PC-9 (cell line): ENCODE results near the gene CEP112. TPM values are rescaled to one million over a fixed set of nuclear protein-coding genes. Genes with fewer than 3 reads are reported as not detected.
A peak's percentile ranks its signal among the peaks of the same experiment; 100 is the strongest.

Experiments used
- BruUV-seq: library from RNA; stranded (reverse); fragments of 400-500 nt; replicated peaks from 2 replicates; lab custom pipeline; 2021; lab: Mats Ljungman, UMichigan
- CTCF ChIA-PET: fragments of 300-600 bp; sonication (Branson Sonifier 250); formaldehyde crosslinking; loops from one replicate; lab custom pipeline; 2022; ENCODE audit warnings: antibody characterized with exemption; lab: Charles Lee
- POLR2A ChIA-PET: fragments of 300-600 bp; sonication (Branson Sonifier 250); formaldehyde crosslinking; loops from one replicate; lab custom pipeline; 2022; ENCODE audit warnings: antibody characterized with exemption; ENCODE audit not compliant: unreplicated experiment; lab: Charles Lee
- DNase-seq, 2 experiments: peaks; one replicate each; pipeline versions ENCODE4 v3.0.0 to v3.0.0-alpha.2; 2015 to 2022; ENCODE audit warnings: mixed read lengths in 1 of 2
- H2AFZ ChIP-seq: fragments of 200-600 bp; sonication (generic); 2 replicates; pipeline ENCODE4 v1.8.1; 2017; ENCODE audit warnings: antibody characterized with exemption
- H3F3A ChIP-seq: fragments of 200-600 bp; sonication (generic); 2 replicates; pipeline ENCODE4 v1.8.1; 2017; ENCODE audit warnings: antibody characterized with exemption, mild to moderate bottlenecking, low read depth; ENCODE audit not compliant: insufficient read depth
- H3K27ac ChIP-seq: fragments of 200-600 bp; sonication (generic); 2 replicates; pipeline ENCODE4 v1.6.1; 2016; ENCODE audit warnings: mixed run types
- H3K27me3 ChIP-seq: fragments of 200-600 bp; sonication (generic); 2 replicates; pipeline ENCODE4 v1.6.1; 2016; ENCODE audit warnings: low read depth, mixed run types; ENCODE audit not compliant: insufficient read depth
- H3K36me3 ChIP-seq: fragments of 200-600 bp; sonication (generic); 2 replicates; pipeline ENCODE4 v1.6.1; 2016; ENCODE audit warnings: low read depth, mixed run types
- H3K4me1 ChIP-seq: fragments of 200-600 bp; sonication (generic); replicated peaks from 2 replicates; pipeline ENCODE4 v1.6.1; 2016; ENCODE audit warnings: mixed run types; ENCODE audit not compliant: insufficient read depth
- H3K4me2 ChIP-seq: fragments of 200-600 bp; sonication (generic); 2 replicates; pipeline ENCODE4 v1.6.1; 2017; ENCODE audit warnings: mixed run types
- H3K4me3 ChIP-seq: fragments of 200-600 bp; sonication (generic); 2 replicates; pipeline ENCODE4 v1.6.1; 2016; ENCODE audit warnings: mixed run types
- H3K79me2 ChIP-seq: fragments of 200-600 bp; sonication (generic); 2 replicates; pipeline ENCODE4 v1.6.1; 2017; ENCODE audit warnings: low read depth, mixed run types
- H3K9me2 ChIP-seq: fragments of 200-600 bp; sonication (generic); 2 replicates; pipeline ENCODE4 v1.8.1; 2017; ENCODE audit warnings: mild to moderate bottlenecking; ENCODE audit not compliant: insufficient read depth
- H3K9me3 ChIP-seq: fragments of 200-600 bp; sonication (generic); 2 replicates; pipeline ENCODE4 v1.8.1; 2016; ENCODE audit warnings: low read depth; ENCODE audit not compliant: insufficient read depth
- H4K20me1 ChIP-seq: fragments of 200-600 bp; sonication (generic); 2 replicates; pipeline ENCODE4 v1.8.1; 2017; ENCODE audit not compliant: insufficient read depth
- CTCF ChIP-seq: fragments of 200-600 bp; sonication (generic); conservative IDR thresholded peaks from 2 replicates; pipeline ENCODE4 v1.6.1; 2017; ENCODE audit warnings: mixed run types, antibody characterized with exemption, mild to moderate bottlenecking, moderate library complexity
- EZH2 ChIP-seq: fragments of 200-600 bp; sonication (generic); IDR thresholded peaks from 2 replicates; pipeline ENCODE4 v1.8.0; 2017; ENCODE audit warnings: antibody characterized with exemption, low read depth
- intact Hi-C: fragments of 100-400 bp; cut with micrococcal nuclease; formaldehyde crosslinking; loops from one replicate; pipeline ENCODE4 v1.10.0; 2022; ENCODE audit not compliant: unreplicated experiment
- total RNA-seq: library from RNA; stranded (reverse); gene quantifications from 2 replicates; pipeline ENCODE4 v1.2.3, GENCODE V29; 2021

CEP112 gene
- total RNA-seq, 1 experiment from 2014 or later = 4.3 TPM

DNA sequence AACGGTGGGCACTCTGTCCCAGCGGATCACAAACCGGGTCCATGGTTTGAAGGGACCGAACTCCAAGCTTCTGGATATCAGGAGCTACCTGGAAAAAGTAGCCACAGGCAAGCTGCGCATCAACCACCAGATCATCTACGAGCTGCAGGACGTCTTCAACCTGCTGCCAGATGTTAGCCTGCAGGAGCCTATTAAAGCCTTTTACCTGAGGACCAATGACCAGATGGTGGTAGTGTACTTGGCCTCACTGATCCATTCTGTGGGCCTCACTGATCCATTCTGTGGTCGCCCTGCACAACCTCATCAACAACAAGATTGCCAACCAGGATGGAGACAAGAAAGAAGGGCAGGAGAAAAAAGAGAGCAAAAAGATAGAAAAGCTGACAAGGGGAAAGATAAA is 6.3 kb upstream of the CEP112 start:
- H3K4me3 ChIP-seq = no peak overlapping the region
- DNase-seq = no peak
- no peak overlapping the region for H3K4me2 ChIP-seq
- no peak overlapping the region for H2AFZ ChIP-seq
- H3K4me1 ChIP-seq = no peaks in the 10 kb centered on the region
- H3K27ac ChIP-seq = no peak overlapping the region
- no peaks in the 10 kb centered on the region for H3K36me3 ChIP-seq
- H4K20me1 ChIP-seq = no peaks in the 10 kb centered on the region
- no peaks in the 10 kb centered on the region for H3K27me3 ChIP-seq
- TF ChIP-seq EZH2 = no peak
- TF ChIP-seq CTCF = no peak
- H3K79me2 ChIP-seq = no peaks in the 10 kb centered on the region
- H3K9me3 ChIP-seq = no peaks in the 10 kb centered on the region
- no peaks in the 10 kb centered on the region for H3K9me2 ChIP-seq
- POLR2A ChIA-PET = no interaction called here
- intact Hi-C loops = no loop called here
- CTCF ChIA-PET = no interaction called here
- H3F3A ChIP-seq = no peaks in the 10 kb centered on the region; the same call in 1 of the 2 replicates
- no TSS peak for BruUV-seq

- CTCF ChIA-PET = no interaction called here
- peaks cover 15% of the 10 kb centered on the region for H3K4me1 ChIP-seq
- TF ChIP-seq CTCF (no peak), EZH2 (no peak)
- H3K36me3 ChIP-seq = no peaks in the 10 kb centered on the region
- no peaks in the 10 kb centered on the region for H3K27me3 ChIP-seq
- intact Hi-C loops = no loop called here
- POLR2A ChIA-PET = no interaction called here
- no peak overlapping the region for H3K27ac ChIP-seq
- H3K4me2 ChIP-seq = peak overlapping the region; percentile 82
- BruUV-seq = no TSS peak
- no peak for DNase-seq
- H3K4me3 ChIP-seq = peak overlapping the region; percentile 91
- no peaks in the 10 kb centered on the region for H3K9me2 ChIP-seq
- no peaks in the 10 kb centered on the region for H4K20me1 ChIP-seq
- H3F3A ChIP-seq = peaks cover 23% of the 10 kb centered on the region
- no peaks in the 10 kb centered on the region for H3K9me3 ChIP-seq
- H2AFZ ChIP-seq = peak overlapping the region; percentile 92; the same call in 1 of the 2 replicates
- no peaks in the 10 kb centered on the region for H3K79me2 ChIP-seq
Measured at GRCh38 chr17:66192378-66192687, 400 bp upstream of the CEP112 start.

DNA sequence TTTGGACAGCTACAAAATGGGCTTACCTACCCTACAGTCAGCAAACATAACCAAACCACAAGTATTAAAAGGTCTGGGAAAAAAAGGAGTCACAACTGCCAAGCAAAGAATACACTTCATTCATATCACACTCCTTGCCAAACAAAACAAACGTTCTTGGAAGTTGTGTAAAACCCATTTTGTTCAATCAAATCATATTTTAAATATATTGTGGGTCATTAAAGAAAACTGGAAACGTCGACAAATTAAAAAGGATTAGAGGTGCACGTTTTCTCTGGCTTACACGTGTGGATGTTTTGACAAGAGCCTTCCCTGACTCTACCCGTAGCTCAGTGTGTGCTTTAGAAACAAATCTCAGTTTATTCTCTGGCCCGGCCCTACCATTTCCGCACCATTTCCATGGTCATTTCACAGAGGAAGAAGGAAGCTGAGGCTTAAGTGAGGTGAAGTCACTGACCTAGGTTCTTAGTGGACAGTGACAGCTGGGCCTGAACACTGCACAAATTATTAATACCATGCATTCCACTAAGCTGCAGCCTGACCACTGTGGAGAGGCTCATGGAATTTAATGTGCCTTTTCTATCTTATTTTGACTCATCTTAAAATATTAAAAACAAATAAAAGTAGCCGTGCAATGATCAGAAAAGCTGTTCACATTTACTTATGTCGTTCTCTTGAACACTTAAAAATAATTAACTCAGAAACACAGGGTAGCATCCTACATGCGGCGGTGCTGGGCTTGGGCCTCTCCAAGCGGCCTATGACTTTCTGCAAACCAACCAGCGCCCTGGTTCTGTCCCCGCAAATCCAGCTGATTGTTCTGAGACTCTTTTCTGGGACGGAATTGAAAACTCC is 968 bp downstream of the CEP112 start:
- Histone ChIP-seq H3K4me3 (peak overlapping the region; percentile 91), H3K27ac (no peak overlapping the region), H3K79me2 (no peaks in the 10 kb centered on the region), H4K20me1 (no peaks in the 10 kb centered on the region), H3K9me2 (no peaks in the 10 kb centered on the region), H3K4me1 (peaks cover 15% of the 10 kb centered on the region), H3K36me3 (no peaks in the 10 kb centered on the region), H2AFZ (peak overlapping the region; percentile 92), H3F3A (peaks cover 23% of the 10 kb centered on the region), H3K27me3 (no peaks in the 10 kb centered on the region), H3K4me2 (peak overlapping the region; percentile 82), H3K9me3 (no peaks in the 10 kb centered on the region)
- ChIA-PET CTCF (no interaction called here), POLR2A (no interaction called here)
- intact Hi-C loops = no loop called here
- DNase-seq = no peak
- no peak for TF ChIP-seq EZH2
- no peak for TF ChIP-seq CTCF
- BruUV-seq = no TSS peak
